Endothelial cell of umbilical vein (primary cell): ENCODE measurements around the gene EHMT1.

Experiments used
- POLR2AphosphoS5 ChIP-seq: IDR thresholded peaks from 2 replicates; pipeline ENCODE4 v1.6.1; 2012; ENCODE audit warnings: low read depth, mild to moderate bottlenecking, control low read depth, low read length, moderate library complexity; ENCODE audit not compliant: insufficient read depth
- TF ChIP-seq, protein P1 (sequence below), 2 donors: IDR thresholded peaks; 1 replicate in 1 of 2; 2 replicates in 1 of 2; pipeline ENCODE4 v1.5.1; 2011; ENCODE audit warnings: low read length in 2 of 2, mild to moderate bottlenecking in 2 of 2, moderate library complexity in 2 of 2, control low read depth in 1 of 2, inconsistent platforms in 1 of 2, low read depth in 1 of 2; ENCODE audit not compliant: insufficient read depth in 1 of 2; ENCODE audit errors: extremely low read depth in 1 of 2

DNA sequence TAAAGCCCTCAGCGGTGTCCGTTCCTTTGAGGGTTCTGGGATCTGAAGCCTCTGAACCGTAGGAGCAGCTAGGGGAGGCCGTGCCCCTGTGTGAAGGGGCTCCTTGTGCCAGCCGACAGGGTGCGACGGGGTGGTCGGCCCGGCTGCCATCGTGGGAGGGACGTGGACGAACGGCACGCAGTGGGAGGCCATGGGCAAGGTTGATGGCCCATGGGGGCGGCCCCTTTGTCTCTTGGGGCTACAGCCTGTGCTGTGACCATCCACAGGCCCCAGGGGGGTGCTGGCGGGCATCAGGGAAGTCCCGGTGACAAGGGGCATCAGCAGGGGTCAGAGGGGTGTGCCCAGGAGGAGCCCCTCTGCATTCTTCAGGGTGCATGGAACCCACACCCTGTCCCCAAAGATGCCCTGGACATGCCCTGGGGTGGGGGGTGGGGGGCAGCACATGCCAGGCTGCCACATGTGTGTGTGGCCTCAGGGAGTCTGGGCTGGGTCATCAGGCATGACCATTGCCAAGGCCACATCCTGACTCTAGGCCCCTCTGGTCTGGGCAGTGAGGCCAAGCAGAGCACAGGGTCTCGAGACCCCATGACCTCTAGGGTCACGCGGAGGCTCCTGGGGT lies 209.2 kb downstream of the EHMT1 start:
- TF ChIP-seq POLR2AphosphoS5 = no peak
- TF ChIP-seq, protein P1, sequence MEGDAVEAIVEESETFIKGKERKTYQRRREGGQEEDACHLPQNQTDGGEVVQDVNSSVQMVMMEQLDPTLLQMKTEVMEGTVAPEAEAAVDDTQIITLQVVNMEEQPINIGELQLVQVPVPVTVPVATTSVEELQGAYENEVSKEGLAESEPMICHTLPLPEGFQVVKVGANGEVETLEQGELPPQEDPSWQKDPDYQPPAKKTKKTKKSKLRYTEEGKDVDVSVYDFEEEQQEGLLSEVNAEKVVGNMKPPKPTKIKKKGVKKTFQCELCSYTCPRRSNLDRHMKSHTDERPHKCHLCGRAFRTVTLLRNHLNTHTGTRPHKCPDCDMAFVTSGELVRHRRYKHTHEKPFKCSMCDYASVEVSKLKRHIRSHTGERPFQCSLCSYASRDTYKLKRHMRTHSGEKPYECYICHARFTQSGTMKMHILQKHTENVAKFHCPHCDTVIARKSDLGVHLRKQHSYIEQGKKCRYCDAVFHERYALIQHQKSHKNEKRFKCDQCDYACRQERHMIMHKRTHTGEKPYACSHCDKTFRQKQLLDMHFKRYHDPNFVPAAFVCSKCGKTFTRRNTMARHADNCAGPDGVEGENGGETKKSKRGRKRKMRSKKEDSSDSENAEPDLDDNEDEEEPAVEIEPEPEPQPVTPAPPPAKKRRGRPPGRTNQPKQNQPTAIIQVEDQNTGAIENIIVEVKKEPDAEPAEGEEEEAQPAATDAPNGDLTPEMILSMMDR (IDR thresholded peaks at IDR 0.05; ENCODE audit: extremely low read depth in 1 of 2, insufficient read depth in 1 of 2, low read depth in 1 of 2, low read length in 2 of 2) = no peak
